Keratinocyte (primary cell): ENCODE measurements around the gene CHRNA10. TPM values are rescaled to one million over a fixed set of nuclear protein-coding genes. Genes with fewer than 3 reads are reported as not detected.

ENCODE experiments used
- DNase-seq: peaks from one replicate; pipeline ENCODE4 v3.0.0-alpha.2; 2011; ENCODE audit warnings: low read depth, missing footprints, low spot score
- FAIRE-seq: peaks from 2 replicates; lab custom pipeline; 2011; peaks lifted over from hg19 to GRCh38; lab: Jason Lieb, UNC
- H2AFZ ChIP-seq: 2 replicates; pipeline ENCODE4 v1.6.0; 2012; ENCODE audit warnings: low read length, control low read depth, inconsistent platforms; ENCODE audit not compliant: control insufficient read depth
- H3K27ac ChIP-seq: 2 replicates; pipeline ENCODE4 v1.5.1; 2011; ENCODE audit warnings: low read length; ENCODE audit not compliant: control insufficient read depth, insufficient read depth
- H3K27me3 ChIP-seq: 3 replicates; pipeline ENCODE4 v1.6.0; 2011; ENCODE audit warnings: low read length; ENCODE audit not compliant: control insufficient read depth, insufficient read depth; ENCODE audit errors: extremely low read depth
- H3K36me3 ChIP-seq, 2 experiments: 2 replicates in 1 of 2; 3 replicates in 1 of 2; pipeline ENCODE4 v1.5.1; 2011; ENCODE audit warnings: low read length in 2 of 2, mild to moderate bottlenecking in 1 of 2; ENCODE audit not compliant: control insufficient read depth in 2 of 2, insufficient read depth in 2 of 2; ENCODE audit errors: extremely low read depth in 1 of 2
- H3K4me1 ChIP-seq: 3 replicates; pipeline ENCODE4 v1.5.1; 2011; ENCODE audit warnings: low read length; ENCODE audit not compliant: control insufficient read depth, insufficient read depth; ENCODE audit errors: extremely low read depth
- H3K4me2 ChIP-seq: 3 replicates; pipeline ENCODE4 v1.6.0; 2011; ENCODE audit warnings: low read depth, low read length; ENCODE audit not compliant: control insufficient read depth, insufficient read depth; ENCODE audit errors: extremely low read depth
- H3K4me3 ChIP-seq, 3 experiments: fragments of 200-600 bp in 1 of 3; sonication (generic) in 1 of 3; 2 replicates in 2 of 3; 3 replicates in 1 of 3; pipeline ENCODE4 v1.5.1; 2011 to 2016; ENCODE audit warnings: low read length in 3 of 3, mild to moderate bottlenecking in 3 of 3, control low read depth in 2 of 3, inconsistent platforms in 1 of 3, low read depth in 1 of 3, mixed read lengths in 1 of 3, mixed run types in 1 of 3, moderate library complexity in 1 of 3; ENCODE audit not compliant: control insufficient read depth in 2 of 3, insufficient read depth in 2 of 3; ENCODE audit errors: extremely low read depth in 1 of 3
- H3K79me2 ChIP-seq: 2 replicates; pipeline ENCODE4 v1.6.0; 2012; ENCODE audit warnings: low read length; ENCODE audit not compliant: control insufficient read depth, insufficient read depth
- H3K9ac ChIP-seq: 3 replicates; pipeline ENCODE4 v1.6.0; 2011; ENCODE audit warnings: low read length; ENCODE audit not compliant: control insufficient read depth, insufficient read depth; ENCODE audit errors: extremely low read depth
- H3K9me1 ChIP-seq: 3 replicates; pipeline ENCODE4 v1.6.0; 2011; ENCODE audit warnings: low read length; ENCODE audit not compliant: control insufficient read depth, insufficient read depth; ENCODE audit errors: extremely low read depth
- H3K9me3 ChIP-seq: 2 replicates; pipeline ENCODE4 v1.5.1; 2012; ENCODE audit warnings: low read depth, low read length; ENCODE audit not compliant: control insufficient read depth
- H4K20me1 ChIP-seq: 3 replicates; pipeline ENCODE4 v1.6.0; 2011; ENCODE audit warnings: low read length; ENCODE audit not compliant: control insufficient read depth, insufficient read depth; ENCODE audit errors: extremely low read depth
- EZH2 ChIP-seq: IDR thresholded peaks from one replicate; pipeline ENCODE4 v1.6.1; 2012; ENCODE audit warnings: inconsistent platforms, mild to moderate bottlenecking, low read length, moderate library complexity
- dilution Hi-C: fragments of 300-500 bp; cut with MboI; formaldehyde crosslinking; loops from one replicate; pipeline ENCODE4 v1.7.0; 2020; ENCODE audit warnings: low sequenced_read_pairs; ENCODE audit not compliant: extremely low pct_ligation_motif_present
- polyA minus RNA-seq, 3 experiments: library from RNA; depleted of rRNA, polyadenylated mRNA; stranded (reverse); fragments of >200 nt; gene quantifications; 1 replicate in 1 of 3; 2 replicates in 1 of 3; 3 replicates in 1 of 3; pipeline ENCODE4 v1.2.3, GENCODE V29; 2011
- polyA plus RNA-seq, 5 experiments: library from polyadenylated mRNA; depleted of rRNA in 3 of 5; stranded (reverse) in 3 of 5; stranded (forward) in 1 of 5; unstranded in 1 of 5; fragments of >200 nt; gene quantifications; 1 replicate in 1 of 5; 2 replicates in 3 of 5; 3 replicates in 1 of 5; pipeline versions ENCODE4 v1.2.1 to v1.2.3, GENCODE V29; 2011 to 2012; ENCODE audit warnings: missing spikeins in 2 of 5, low read depth in 1 of 5, low replicate concordance in 1 of 5
- TF ChIP-seq, protein P1 (sequence below), 3 experiments: IDR thresholded peaks in 1 of 3; conservative IDR thresholded peaks in 1 of 3; optimal IDR thresholded peaks in 1 of 3; 2 replicates in 2 of 3; 3 replicates in 1 of 3; pipeline versions ENCODE3 to v1.5.1; 2011; ENCODE audit warnings: low read length in 3 of 3, mild to moderate bottlenecking in 3 of 3, moderate library complexity in 2 of 3, control low read depth in 1 of 3, inconsistent platforms in 1 of 3; ENCODE audit not compliant: insufficient read depth in 2 of 3; ENCODE audit errors: extremely low read depth in 1 of 3

Gene CHRNA10, protein sequence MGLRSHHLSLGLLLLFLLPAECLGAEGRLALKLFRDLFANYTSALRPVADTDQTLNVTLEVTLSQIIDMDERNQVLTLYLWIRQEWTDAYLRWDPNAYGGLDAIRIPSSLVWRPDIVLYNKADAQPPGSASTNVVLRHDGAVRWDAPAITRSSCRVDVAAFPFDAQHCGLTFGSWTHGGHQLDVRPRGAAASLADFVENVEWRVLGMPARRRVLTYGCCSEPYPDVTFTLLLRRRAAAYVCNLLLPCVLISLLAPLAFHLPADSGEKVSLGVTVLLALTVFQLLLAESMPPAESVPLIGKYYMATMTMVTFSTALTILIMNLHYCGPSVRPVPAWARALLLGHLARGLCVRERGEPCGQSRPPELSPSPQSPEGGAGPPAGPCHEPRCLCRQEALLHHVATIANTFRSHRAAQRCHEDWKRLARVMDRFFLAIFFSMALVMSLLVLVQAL
- polyA plus RNA-seq, result 0.46 to 0.98 TPM (median 0.83 TPM) in 3 replicates
- not detected for polyA plus RNA-seq (2011; ENCODE audit: low read depth)
- polyA plus RNA-seq (2011; cell fraction: cytosol; rRNA removed), result 0.13 and 0.17 TPM in 2 replicates
- 3.0 and 3.6 TPM in 2 replicates for polyA plus RNA-seq (2011; cell fraction: nucleus; rRNA removed)
- polyA plus RNA-seq (2012; ENCODE audit: low replicate concordance), result 0.21 and 0.58 TPM in 2 replicates
- polyA minus RNA-seq, result 0.30 to 1.5 TPM (median 1.2 TPM) in 3 replicates
- not detected for polyA minus RNA-seq (2011; cell fraction: cytosol; rRNA and poly(A)+ RNA removed)
- 2.5 and 2.6 TPM in 2 replicates for polyA minus RNA-seq (2011; cell fraction: nucleus; rRNA and poly(A)+ RNA removed)

DNA sequence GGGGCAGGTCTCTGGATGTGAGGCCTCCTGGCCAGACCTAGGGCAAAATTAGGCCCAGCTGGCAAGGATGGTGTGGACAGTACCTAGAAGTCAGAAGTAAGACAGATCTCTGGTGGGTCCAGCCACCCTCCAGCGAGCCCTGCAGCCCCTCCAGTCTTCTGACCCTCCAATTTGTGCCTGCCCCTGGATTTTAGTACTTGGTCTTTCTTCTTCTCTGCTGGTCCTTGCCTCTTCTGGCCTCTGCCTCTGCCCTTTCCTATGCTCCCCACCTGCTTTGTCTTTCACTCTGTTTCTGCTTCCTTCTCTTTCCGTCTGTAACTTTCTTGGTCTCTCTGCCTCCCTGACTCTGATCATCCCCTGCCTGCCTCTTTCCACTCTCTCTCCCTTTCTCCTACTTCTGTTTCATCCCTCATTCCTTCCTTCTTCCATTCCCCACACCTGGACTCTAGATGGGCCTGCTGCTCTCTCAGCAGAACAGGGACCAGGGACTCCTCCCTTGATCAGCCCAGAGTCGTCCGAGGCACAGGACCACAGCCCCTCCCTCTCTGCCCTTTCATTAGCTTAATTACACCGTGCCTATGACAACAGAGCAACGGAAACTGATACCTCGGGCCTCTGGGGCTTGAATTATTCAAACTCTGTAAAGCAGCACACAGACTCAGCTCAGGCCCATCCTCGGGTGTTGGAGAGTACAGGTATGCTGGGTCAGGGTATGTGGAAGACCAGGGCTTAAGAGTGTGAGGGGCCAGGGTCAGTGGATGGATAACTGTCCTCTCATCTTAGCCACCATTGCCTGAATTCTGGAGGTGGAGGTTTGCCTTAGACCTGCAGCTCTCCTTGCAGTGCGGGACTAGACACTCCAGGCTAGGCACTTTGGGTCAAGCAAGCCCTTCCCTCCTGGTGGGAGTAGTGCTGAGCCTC lies at the start of gene CHRNA10:
CHRNA10 (minus strand) TSS at position 51 of the 921 bp plus-strand sequence. CDS start 72 bp downstream, outside the sequence.
- Histone ChIP-seq H2AFZ (no peak within 1 kb of the TSS), H3K27ac (no peak within 1 kb of the TSS), H4K20me1 (no peaks in the 10 kb centered on the region), H3K36me3 (peaks cover 26 to 35% of the 10 kb centered on the region in 2 experiments), H3K9ac (no peak within 1 kb of the TSS), H3K4me3 (no peak within 1 kb of the TSS), H3K9me3 (no peaks in the 10 kb centered on the region), H3K4me2 (no peak within 1 kb of the TSS), H3K9me1 (peaks cover 8% of the 10 kb centered on the region), H3K4me1 (peaks cover 22% of the 10 kb centered on the region), H3K79me2 (no peaks in the 10 kb centered on the region), H3K27me3 (no peaks in the 10 kb centered on the region)
- DNase-seq, result no peak
- no peak for FAIRE-seq
- dilution Hi-C loops, result no loop called here
- TF ChIP-seq, protein P1, sequence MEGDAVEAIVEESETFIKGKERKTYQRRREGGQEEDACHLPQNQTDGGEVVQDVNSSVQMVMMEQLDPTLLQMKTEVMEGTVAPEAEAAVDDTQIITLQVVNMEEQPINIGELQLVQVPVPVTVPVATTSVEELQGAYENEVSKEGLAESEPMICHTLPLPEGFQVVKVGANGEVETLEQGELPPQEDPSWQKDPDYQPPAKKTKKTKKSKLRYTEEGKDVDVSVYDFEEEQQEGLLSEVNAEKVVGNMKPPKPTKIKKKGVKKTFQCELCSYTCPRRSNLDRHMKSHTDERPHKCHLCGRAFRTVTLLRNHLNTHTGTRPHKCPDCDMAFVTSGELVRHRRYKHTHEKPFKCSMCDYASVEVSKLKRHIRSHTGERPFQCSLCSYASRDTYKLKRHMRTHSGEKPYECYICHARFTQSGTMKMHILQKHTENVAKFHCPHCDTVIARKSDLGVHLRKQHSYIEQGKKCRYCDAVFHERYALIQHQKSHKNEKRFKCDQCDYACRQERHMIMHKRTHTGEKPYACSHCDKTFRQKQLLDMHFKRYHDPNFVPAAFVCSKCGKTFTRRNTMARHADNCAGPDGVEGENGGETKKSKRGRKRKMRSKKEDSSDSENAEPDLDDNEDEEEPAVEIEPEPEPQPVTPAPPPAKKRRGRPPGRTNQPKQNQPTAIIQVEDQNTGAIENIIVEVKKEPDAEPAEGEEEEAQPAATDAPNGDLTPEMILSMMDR (optimal IDR thresholded peaks at IDR 0.05 in 1 of 3, IDR thresholded peaks at IDR 0.05 in 1 of 3, conservative IDR thresholded peaks at IDR 0.05 in 1 of 3; ENCODE audit: extremely low read depth in 1 of 3, insufficient read depth in 2 of 3, low read length in 3 of 3), result no peak
- TF ChIP-seq EZH2, result no peak

DNA sequence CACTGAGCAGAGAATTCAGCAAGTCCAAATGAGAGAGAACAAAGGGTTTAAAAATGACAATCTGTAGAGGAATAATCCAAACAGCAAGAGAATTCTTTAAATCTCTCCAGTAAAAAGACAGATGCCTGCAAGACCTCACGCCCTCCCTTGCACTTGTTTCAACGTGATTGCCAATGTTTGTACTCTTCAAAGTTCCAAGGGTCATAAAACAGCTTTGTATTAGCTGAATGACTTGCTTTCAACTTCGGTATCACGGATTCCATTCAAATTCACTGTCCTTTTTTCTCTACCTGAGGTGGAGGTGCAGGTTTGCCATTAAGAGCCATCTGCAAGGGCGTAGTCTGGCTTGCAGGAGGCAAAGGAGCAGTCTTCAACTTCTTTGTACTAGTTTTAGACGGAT lies 41.1 kb upstream of the CHRNA10 start:
- no peak for DNase-seq
- Histone ChIP-seq H3K4me2 (no peak overlapping the region), H3K9me1 (no peaks in the 10 kb centered on the region), H2AFZ (no peak overlapping the region), H3K9me3 (no peaks in the 10 kb centered on the region), H3K4me1 (no peaks in the 10 kb centered on the region), H3K79me2 (no peaks in the 10 kb centered on the region), H3K4me3 (no peak overlapping the region), H3K27ac (no peak overlapping the region), H3K9ac (no peak overlapping the region), H4K20me1 (no peaks in the 10 kb centered on the region), H3K36me3 (peaks cover 9 to 27% of the 10 kb centered on the region in 2 experiments), H3K27me3 (no peaks in the 10 kb centered on the region)
- no peak for FAIRE-seq
- TF ChIP-seq EZH2, result no peak
- dilution Hi-C loops, result no loop called here
